NCI-H748 (cell line): ENCODE data around the gene VCX3B.
"Not testable (repeated sequence)": the region's sequence is repeated elsewhere in the genome, so short reads cannot be mapped to it uniquely, and the experiment has no call there.

Experiments
- DNase-seq: peaks from one replicate; lab custom pipeline; 2025; ENCODE audit not compliant: unreplicated experiment; lab: John Stamatoyannopoulos, UW

The VCX3B gene

DNA sequence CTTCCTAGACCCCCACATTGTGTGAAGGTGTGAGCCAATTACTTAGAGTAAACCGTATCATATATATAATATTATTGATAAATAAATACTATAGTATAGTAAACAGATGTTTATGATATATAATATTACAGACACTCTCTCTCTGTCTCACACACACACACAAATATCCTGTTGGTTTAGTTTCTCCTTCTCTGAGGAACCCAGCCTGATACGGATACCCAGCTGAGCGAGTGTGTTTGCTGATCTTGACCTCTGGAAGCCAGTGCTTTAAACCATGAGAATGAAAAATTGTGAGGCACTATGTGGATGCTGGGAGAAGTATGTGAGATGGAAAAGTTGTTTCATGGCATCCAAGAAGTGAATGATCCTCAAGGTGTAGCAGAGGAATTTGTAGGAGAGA lies at the start of gene VCX3B:
Gene VCX3B (plus strand): TSS at position 301 of the 400 bp plus-strand sequence. CDS start 621 bp downstream, outside the sequence.
- not testable (repeated sequence) for DNase-seq

DNA sequence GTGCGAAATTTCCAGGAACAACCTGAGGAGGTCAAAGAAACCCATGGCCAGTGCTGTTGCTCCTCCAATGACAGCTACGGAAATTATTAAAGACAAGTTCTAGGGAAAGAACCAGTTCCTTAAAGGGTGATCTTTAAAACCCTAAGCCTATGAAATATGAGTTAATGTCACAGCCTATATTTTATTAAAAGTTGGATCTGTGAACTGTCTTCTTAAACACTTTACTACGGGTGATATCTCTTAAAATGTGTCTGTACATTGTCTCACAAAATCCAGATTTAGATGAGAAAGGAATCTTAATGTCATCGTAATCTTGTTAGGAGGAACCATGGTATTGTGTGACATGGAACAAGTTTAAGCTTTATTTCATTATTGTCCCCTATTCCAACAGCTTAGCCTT lies 46.3 kb upstream of the VCX3B start:
- DNase-seq, result no peak

DNA sequence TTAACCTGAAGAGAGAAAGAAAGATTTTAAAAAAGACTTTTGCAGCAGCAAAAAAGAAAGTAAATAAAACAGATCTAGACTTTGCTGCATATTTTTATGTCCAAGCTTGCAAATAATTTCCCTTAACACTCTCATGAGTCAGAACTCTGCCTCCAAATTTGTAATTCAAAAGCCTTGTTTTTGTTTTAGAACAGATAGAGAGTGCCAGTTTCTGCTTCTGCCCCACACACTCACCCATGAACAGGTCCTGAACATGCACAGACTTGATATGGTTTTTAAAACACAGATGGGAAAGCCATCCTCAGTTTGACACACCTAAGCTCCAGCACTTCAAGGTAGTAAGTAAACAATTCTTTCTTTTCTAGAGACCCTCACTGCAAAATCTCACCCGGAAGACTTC lies 39.7 kb upstream of the VCX3B start:
- no peak for DNase-seq

DNA sequence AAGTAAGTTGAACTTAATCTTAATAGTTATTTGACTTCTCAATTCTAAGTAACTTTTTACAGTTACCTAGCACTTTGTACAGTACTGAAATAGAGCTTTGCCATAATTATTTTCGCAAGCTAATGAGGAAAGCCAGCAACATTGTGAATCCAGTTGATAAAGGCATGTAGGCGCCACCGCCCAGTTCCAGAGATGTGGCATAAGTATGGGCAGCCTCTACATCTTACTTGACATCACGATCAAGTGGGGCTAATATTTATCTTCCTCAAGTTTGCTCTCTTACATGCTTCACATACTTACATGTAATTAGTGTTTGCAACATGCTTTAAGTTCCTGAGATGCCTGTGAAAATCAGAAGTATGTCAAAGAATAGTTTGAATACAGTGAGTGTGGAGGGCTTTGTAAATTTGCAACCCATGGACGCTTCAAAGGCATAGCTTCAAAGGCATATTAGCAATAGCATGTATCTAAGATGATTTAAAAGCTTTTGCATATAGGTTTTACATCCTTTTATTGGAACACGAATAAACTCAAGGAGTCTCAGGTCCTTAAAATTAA lies 34.9 kb upstream of the VCX3B start:
- DNase-seq, result no peak

DNA sequence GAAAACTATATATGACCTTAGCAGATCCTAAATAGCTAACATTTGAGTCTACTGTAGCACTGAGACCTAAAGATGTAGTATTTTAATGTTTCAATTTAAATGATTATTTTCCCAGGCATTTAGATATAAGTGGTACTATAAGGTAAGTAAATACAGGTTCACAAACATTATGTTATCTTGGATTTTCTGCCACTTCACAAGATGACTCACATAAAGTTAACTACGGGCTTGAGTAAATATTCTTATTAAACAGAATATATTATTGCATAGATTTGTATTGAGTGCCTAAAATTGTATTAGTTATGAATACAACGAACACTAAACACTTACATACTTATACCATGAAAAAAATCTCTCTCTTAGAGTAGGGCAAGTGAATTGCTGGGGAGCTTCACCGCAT lies 34.2 kb upstream of the VCX3B start:
- DNase-seq, result no peak

DNA sequence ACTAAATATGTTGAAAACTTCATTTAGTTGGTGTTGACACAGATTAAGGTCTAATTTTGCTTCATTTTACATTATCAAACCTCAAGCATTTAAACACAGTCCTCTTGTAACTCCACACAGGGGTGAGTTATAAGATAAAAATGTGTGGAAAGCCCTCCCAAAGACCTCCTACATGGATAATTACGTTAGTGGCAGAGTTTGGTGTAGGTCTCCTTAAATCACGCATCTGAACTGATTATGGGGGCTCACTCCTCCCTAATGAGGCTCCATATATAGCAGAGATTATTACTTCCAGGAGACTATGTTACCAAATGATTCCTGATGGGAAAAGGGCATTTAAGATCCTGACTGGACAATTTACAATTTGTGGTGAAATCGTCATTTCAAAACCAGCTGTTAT lies 32.2 kb upstream of the VCX3B start:
- DNase-seq, result no peak

DNA sequence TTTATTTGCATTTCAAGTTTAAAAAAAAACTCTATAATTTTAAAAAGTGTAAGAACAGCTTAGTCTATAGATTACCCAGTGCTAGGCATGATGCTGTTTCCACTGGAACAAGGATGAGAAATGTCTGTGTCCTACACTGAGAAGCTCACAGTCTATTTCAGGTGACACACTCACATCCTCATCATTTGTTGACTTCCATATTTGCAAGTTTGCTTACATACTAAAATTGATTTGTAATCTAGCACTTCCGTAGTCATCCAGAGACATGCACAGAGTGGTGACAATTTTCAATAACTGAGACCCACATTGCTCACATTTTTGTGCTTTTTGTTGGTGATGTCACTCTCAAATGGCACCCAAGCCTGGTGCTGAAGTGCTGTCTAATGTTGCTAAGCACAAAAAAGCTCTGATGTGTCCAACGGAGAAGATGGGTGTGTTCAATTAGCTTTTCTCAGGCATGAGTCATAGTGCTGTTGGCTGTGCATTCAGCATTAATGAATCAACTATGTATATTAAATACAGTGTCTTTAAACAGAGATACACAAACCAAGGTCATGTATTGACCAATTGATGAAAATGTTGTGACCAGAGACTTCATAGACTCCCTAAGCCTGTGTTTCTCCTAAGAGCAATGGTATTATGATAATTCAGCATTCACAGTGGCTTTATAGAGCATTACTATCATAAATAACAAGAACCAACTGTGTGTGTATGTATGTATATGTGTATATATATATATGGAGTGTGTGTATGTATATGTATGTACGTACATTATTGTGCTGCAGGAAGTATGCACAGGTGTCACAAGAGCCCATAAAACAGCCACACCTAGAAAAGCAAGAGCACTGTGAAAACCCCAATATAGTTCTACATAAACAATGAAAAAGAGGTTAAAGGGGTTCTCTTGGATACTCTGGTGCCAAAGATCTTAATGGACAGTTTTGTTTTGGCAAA lies 31.2 kb upstream of the VCX3B start:
- no peak for DNase-seq

DNA sequence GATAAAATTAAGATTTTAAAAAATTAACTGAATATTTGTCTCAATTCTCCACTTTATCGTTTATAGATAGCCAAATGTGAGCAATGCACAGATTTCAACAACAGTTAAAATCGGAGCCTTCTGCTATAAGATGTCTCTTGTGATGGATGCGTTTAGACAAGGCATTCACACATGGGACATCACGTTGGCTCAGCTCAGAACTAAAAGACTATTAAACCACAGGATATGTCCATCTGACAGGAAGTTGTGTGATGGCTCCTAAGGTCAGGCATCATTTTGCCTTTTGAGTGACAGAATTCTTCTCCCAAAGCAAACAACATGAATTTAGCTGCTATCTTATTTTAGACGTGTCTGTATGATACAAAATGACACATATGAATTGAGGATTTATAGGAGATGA lies 17.3 kb upstream of the VCX3B start:
- no peak for DNase-seq

DNA sequence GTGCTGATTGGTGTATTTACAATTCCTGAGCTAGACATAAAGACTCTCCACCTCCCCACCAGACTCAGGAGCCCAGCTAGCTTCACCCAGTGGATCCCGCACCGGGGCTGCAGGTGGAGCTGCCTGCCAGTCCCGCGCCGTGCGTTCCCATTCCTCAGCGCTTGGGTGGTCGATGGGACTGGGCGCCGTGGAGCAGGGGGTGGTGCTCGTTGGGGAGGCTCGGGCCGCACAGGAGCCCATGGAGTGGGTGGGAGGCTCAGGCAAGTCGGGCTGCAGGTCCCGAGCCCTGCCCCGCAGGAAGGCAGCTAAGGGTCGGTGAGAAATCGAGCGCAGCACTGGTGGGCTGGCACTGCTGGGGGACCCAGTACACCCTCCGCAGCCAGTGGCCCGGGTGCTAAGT lies 12.3 kb upstream of the VCX3B start:
- not testable (repeated sequence) for DNase-seq

DNA sequence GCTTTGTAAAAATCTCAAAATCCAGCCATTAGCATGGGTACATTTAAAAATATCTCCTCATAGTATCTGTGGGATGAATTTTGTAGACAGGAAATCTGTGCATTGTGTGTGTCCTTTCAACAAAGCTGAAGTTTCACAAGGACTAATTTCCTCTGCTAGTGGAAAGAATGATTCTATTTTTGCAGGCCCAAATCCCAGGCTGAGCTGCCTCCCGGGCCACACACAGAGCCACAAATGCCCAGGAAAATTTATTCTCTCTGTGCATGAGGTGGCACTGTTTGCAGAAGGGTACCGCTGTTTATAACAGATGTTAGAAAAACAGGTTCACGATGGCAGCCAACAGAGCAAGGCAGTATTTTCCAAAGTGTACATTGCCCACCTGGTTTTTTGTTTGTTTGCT lies 11.0 kb upstream of the VCX3B start:
- DNase-seq, result peak; percentile 59

DNA sequence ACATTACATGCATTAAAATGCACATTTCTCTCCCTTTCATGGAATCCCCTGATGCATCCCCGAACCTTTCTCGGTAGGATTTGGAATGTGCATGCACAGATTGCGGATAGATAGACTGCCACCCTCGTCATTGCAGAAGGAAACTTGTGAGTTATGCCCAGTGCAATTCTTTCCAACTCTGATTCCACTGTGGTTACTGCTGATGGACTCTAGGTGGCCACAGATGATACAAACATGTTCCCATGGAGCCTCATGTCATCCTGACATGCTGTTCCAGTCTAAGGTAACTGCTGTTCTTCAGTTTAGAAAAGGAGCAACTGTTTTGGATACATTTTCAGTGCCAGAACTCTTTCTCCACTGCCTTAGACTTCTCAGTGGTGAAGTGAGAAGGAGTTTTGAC lies 9.1 kb upstream of the VCX3B start:
- peak; percentile 2 for DNase-seq

DNA sequence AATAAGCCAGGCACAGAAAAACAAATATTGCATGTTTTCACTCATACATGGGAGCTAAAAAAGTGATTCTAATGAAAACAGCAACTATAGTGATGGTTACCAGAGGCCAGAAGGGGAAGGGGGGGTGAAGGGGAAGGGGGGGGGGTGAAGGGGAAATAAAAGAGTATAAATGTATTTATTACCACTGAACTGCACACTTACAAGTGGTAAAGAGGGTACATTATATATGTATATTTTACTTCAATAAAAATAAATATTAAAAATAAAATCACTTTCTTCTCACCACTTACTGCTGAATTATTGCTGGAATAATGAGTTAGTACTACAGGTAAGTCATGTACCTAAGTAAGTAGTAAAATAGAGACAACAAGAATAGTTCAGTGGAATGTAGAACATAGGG lies 2.1 kb upstream of the VCX3B start:
- DNase-seq, result no peak

DNA sequence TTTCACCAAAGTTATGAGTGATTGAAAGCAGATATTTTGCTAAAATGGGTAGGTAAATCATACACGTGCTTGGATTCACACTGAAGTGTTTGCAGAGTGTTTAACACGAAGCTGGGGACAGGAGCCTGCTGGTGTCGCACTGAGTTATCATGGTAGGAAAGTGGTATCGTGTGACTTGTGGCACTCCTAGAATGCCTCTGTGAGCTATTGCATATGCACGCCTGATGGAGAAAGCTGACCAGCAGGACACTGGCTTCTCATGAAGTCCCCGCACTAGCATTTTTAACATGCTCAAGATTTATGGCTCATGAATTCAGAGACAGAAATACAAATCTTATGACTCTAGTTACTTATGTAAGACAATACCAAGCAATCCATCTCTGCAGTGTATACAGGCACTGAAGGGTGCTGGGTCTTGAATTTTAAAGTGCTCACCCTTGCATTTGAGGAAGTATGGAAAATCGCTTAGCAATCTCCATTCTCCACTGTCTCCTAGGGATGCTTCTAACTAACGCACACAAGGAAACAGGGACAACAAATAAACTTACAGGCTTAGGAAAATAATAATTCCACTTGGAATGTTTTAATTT lies 19.8 kb downstream of the VCX3B start:
- peak; percentile 73 for DNase-seq

DNA sequence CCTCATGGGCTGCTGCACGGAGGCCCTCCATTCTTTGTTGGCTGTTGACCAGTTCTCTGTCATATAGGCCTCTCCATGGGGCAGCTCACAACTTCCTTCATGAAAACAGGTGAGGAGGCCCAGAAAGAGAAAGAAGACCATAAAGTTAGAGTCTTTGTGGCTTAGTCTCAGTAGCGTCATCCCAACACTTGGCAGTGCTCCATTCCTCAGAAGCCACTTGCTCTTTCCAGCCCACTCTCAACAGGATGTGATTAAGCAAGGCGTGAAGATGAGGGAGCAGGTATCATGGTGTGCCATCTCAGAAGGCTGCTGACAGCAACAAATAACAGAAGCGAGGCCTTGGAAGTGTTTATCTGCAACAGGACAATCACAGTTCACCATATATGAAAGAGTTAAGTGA lies 30.4 kb downstream of the VCX3B start:
- DNase-seq, result not testable (repeated sequence)

DNA sequence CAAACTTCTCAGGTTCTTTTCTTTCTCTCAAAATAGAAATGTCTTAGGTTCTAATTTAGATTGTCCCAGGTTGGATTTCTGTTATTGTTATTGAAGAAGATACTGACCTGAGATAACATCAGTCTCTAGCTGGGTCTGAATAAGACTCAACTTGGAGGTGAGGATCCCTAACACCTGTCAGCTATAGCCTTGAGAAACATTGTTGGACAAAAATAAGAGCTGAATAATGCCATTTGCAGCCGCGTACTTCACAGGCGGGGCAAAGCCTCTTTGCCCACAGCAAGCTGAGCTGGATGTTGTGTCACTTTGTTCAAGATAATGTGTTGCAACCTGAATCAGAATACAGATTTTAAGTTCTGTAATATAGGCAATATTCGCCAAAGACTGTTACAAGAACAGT lies 35.6 kb downstream of the VCX3B start:
- no peak for DNase-seq

DNA sequence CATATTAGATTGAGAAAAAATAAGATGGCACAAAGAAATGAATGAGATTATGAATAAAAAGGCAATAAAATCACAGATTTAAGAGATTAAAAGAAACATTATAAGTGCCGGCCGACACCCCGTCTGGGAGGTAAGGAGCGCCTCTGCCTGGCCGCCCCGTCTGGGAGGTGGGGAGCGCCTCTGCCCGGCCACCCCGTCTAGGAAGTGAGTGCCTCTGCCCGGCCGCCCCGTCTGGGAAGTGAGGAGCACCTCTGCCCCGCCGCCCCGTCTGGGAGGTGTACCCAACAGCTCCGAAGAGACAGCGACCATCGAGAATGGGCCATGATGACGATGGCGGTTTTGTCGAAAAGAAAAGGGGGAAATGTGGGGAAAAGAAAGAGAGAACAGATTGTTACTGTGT lies 37.5 kb downstream of the VCX3B start:
- not testable (repeated sequence) for DNase-seq

DNA sequence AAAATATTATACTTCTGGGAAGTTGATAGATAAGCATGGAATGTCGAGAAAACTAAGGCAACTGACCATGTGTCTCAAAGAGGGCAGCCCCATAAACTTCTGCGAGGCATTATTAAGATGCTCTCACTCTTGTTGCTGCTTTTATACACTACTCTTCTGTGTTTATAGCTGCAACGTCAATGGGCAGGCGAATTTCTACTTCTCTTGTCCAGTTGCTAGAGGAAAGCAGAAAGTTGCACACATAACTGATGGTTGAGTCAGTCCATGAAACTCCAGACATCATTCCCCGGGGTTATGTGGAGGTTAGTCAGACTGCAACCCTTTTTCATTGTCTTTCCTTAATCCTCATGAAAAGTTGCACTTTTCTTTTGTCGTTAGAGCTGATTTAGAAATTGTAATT lies 39.8 kb downstream of the VCX3B start:
- no peak for DNase-seq
